Spleen (tissue), 11 donors: ENCODE measurements around the gene KLHL25. TPM values are rescaled to one million over a fixed set of nuclear protein-coding genes. Genes with fewer than 3 reads are reported as not detected.

ENCODE experiments used
- DNase-seq: peaks from one replicate; pipeline ENCODE4 v3.0.0-alpha.2; 2020
- H3K27ac ChIP-seq, 8 donors: fragments of 200-600 bp; sonication (generic) in 7 of 8; 1 replicate in 4 of 8; 2 replicates in 4 of 8; pipeline versions ENCODE4 v1.5.0 to v1.8.0; 2016 to 2021; ENCODE audit warnings: inconsistent platforms in 4 of 8, mild to moderate bottlenecking in 4 of 8, moderate library complexity in 1 of 8
- H3K27me3 ChIP-seq, 7 donors: fragments of 200-600 bp; sonication (generic) in 6 of 7; replicated peaks in 1 of 7; 1 replicate in 4 of 7; 2 replicates in 3 of 7; pipeline versions ENCODE4 v1.5.0 to v1.8.0; 2016 to 2021; ENCODE audit warnings: inconsistent platforms in 3 of 7, mild to moderate bottlenecking in 1 of 7
- H3K36me3 ChIP-seq, 6 donors: fragments of 200-600 bp; sonication (generic) in 5 of 6; 1 replicate in 4 of 6; 2 replicates in 2 of 6; pipeline versions ENCODE4 v1.5.0 to v1.8.0; 2016 to 2021; ENCODE audit warnings: inconsistent platforms in 2 of 6
- H3K4me1 ChIP-seq, 6 donors: fragments of 200-600 bp; sonication (generic) in 5 of 6; 1 replicate in 3 of 6; 2 replicates in 3 of 6; pipeline versions ENCODE4 v1.5.0 to v1.8.0; 2016 to 2021; ENCODE audit warnings: inconsistent platforms in 3 of 6
- H3K4me3 ChIP-seq, 8 donors: fragments of 200-600 bp; sonication (generic) in 7 of 8; 1 replicate in 4 of 8; 2 replicates in 4 of 8; pipeline versions ENCODE4 v1.5.0 to v1.8.0; 2016 to 2021; ENCODE audit warnings: inconsistent platforms in 4 of 8, mild to moderate bottlenecking in 4 of 8, moderate library complexity in 2 of 8
- H3K9me3 ChIP-seq, 8 donors: fragments of 200-600 bp; sonication (generic) in 7 of 8; 1 replicate in 4 of 8; 2 replicates in 4 of 8; pipeline versions ENCODE4 v1.5.0 to v1.8.0; 2016 to 2021; ENCODE audit warnings: inconsistent platforms in 4 of 8
- POLR2A ChIP-seq, 3 donors: fragments of 450-650 bp; IDR thresholded peaks; one replicate each; pipeline ENCODE4 v1.5.1; 2017; ENCODE audit warnings: antibody characterized with exemption in 3 of 3, mild to moderate bottlenecking in 1 of 3
- POLR2AphosphoS5 ChIP-seq, 3 donors: sonication (generic); formaldehyde crosslinking; IDR thresholded peaks; one replicate each; pipeline ENCODE4 v1.5.1; 2017; ENCODE audit warnings: antibody characterized with exemption in 3 of 3
- WGBS, 5 donors: extraction: QIAGEN DNeasy Blood & Tissue Kit in 3 of 5; methylation state at CpG; one replicate each; pipeline versions ENCODE4 v1.1.5 to v1.1.7; 2013 to 2018; 5-methylcytosine and 5-hydroxymethylcytosine counted together
- intact Hi-C: fragments of 100-400 bp; cut with DNase I; formaldehyde crosslinking; loops from one replicate; pipeline ENCODE4 v1.15.0; 2023; ENCODE audit warnings: low total_unique reads
- polyA plus RNA-seq, 3 donors: library from polyadenylated mRNA; stranded (reverse); fragments of 200-250 nt; gene quantifications; one replicate each; pipeline ENCODE4 v1.2.1, GENCODE V29; 2013
- total RNA-seq, 7 donors: library from RNA; depleted of rRNA in 3 of 7; stranded (reverse); fragments of >200 nt in 3 of 7; fragmentation: NEBNext Ultra II Directional in 4 of 7; extraction: Animal tissue kit (Norgen Biotek cat#: 25700) in 4 of 7; gene quantifications; one replicate each; pipeline versions ENCODE4 v1.1.0 to v1.2.1, GENCODE V29; 2016 to 2021
- TF ChIP-seq, protein P1 (sequence below), 11 experiments: fragments of 200-600 bp in 7 of 11; fragments of 450-650 bp in 4 of 11; sonication (generic) in 4 of 11; IDR thresholded peaks in 8 of 11; conservative IDR thresholded peaks in 3 of 11; 1 replicate in 7 of 11; 2 replicates in 4 of 11; pipeline versions ENCODE4 v1.4.0 to v1.8.0; 2016 to 2021; ENCODE audit warnings: antibody characterized with exemption in 11 of 11, inconsistent platforms in 4 of 11, mild to moderate bottlenecking in 1 of 11
- donor health status: healthy with polysubstance abuse.
- donor health status: DM: no; HTN: no; CAD: no; lungs with moderate emphysema.
- donor health status: DM: no; HTN: no; CAD: no.
- donor health status: Bipolar disorder and iron deficiency.
- donor health status: healthy.
- donor health status: DM: no; HTN: no; CAD: no.
- donor health status: DM: yes; HTN: yes; CAD: no.

KLHL25 gene
- total and polyA plus RNA-seq, 10 donors: 1.00 to 4.6 (median 3.1) TPM

DNA sequence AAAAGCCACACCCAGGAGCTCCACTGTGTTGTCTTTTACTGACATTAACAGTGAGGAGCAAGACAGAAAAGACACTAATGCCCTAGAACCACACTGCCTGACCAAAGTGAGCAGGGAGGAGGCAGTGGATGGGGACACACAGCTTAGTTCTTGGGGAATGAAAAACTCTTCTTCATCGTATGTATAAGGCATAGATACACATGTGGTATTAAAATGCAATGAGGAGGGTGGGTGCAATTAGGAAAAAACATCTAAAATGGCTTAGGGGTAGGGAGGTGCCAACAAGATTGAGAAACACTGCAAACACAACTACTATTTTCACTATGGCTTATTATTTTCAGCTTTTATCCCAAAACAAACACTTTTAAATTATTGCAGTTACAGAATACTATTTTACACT is 15.5 kb downstream of the KLHL25 start:
- TF ChIP-seq POLR2A (IDR thresholded peaks at IDR 0.05) (no peak), POLR2AphosphoS5 (IDR thresholded peaks at IDR 0.05) (no peak)
- TF ChIP-seq, protein P1, sequence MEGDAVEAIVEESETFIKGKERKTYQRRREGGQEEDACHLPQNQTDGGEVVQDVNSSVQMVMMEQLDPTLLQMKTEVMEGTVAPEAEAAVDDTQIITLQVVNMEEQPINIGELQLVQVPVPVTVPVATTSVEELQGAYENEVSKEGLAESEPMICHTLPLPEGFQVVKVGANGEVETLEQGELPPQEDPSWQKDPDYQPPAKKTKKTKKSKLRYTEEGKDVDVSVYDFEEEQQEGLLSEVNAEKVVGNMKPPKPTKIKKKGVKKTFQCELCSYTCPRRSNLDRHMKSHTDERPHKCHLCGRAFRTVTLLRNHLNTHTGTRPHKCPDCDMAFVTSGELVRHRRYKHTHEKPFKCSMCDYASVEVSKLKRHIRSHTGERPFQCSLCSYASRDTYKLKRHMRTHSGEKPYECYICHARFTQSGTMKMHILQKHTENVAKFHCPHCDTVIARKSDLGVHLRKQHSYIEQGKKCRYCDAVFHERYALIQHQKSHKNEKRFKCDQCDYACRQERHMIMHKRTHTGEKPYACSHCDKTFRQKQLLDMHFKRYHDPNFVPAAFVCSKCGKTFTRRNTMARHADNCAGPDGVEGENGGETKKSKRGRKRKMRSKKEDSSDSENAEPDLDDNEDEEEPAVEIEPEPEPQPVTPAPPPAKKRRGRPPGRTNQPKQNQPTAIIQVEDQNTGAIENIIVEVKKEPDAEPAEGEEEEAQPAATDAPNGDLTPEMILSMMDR (IDR thresholded peaks at IDR 0.05 in 8 of 11, conservative IDR thresholded peaks at IDR 0.05 in 3 of 11): no peak
- no peak overlapping the region for H3K4me3 ChIP-seq
- 84 to 97% (median 96%) methylated on average over 1 of the region's 1 CpG for WGBS, 5 donors
- DNase-seq: no peak
- H3K4me1 ChIP-seq: peaks cover 0 to 11% (median 0%) of the 10 kb centered on the region in 6 donors
- H3K27me3 ChIP-seq: no peaks in the 10 kb centered on the region
- no peak overlapping the region for H3K27ac ChIP-seq
- no peaks in the 10 kb centered on the region for H3K9me3 ChIP-seq
- no peaks in the 10 kb centered on the region for H3K36me3 ChIP-seq
- intact Hi-C loops: no loop called here

DNA sequence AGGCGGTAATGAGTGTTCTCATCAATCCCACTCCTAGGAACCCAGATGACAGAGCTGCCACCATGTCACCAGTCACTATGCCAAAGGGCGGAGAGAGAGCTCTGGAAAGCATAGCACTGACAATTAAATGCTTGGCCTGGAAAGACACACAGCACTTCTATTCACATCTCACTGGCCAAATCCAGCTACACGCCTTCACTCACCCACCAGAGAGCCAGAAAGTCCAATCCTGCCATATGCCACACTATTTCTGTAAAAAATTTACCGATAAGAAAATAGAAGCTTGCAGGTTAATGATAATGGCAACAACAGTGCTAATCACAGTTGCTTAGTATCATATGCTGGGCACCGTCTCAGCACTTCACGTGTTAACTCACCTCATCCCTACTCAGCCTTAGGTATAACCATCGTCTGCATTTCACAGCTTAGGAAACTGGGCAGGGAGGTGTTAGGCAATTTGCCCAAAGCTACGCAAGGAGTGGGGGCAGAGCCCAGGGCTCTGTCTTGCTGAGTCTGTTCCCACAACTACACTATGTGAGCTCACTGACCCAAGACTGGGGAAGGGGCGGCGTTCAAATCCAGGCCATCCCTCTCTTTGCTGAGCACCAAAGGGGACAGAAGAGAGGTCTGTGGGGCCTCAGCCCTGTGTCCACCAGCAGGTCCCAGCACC is 16.5 kb downstream of the KLHL25 start:
- intact Hi-C loops: no loop called here
- TF ChIP-seq POLR2AphosphoS5 (IDR thresholded peaks at IDR 0.05): no peak
- TF ChIP-seq, protein P1 (IDR thresholded peaks at IDR 0.05 in 8 of 11, conservative IDR thresholded peaks at IDR 0.05 in 3 of 11): no peak
- no peak for TF ChIP-seq POLR2A (IDR thresholded peaks at IDR 0.05)
- Histone ChIP-seq H3K27ac (no peak overlapping the region), H3K4me3 (no peak overlapping the region), H3K4me1 (peaks cover 0 to 11% (median 0%) of the 10 kb centered on the region in 6 donors), H3K9me3 (no peaks in the 10 kb centered on the region), H3K27me3 (no peaks in the 10 kb centered on the region), H3K36me3 (no peaks in the 10 kb centered on the region)
- 76 to 86% (median 86%) methylated on average over 10 of the region's 10 CpGs for WGBS, 5 donors
- no peak for DNase-seq

DNA sequence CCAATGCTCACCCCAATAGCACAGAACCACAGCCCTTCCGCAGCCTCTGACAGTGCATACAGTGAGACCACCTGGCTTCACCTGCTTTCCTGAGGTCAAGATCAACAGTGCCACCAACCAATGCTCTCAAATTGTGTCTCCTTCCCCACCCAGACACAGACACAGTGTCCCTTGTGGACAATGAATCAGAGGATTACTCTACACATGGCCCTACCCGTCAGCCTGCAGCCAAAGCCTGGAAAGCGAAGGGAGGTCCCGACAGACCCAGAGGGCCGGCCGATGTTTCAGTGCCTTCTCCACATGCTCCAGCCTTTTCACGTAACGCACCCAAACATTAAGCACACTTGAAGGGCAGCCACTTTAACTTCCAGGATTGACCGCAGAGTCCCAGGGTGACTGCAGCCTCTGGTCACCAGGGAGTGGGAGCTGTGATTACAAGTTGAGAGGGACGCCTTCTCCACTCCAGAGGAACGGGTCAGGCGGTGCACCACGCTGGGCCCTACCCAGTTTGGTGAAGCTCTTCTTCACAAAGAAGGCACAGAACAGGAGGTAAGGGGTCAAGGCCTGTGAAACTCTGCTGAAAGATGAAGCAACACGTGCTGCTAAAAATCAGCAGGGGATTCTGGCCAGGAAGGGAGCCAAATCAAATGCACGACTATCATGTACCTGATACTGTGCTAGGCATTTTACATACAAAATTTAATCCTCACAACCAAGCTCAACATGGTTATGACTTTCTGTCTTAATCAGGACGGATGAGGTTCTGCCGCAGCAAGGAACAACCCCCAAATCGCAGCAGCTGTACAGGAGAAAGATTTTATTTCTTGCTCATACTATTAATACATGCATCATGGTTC is 17.2 kb downstream of the KLHL25 start:
- H3K36me3 ChIP-seq: no peaks in the 10 kb centered on the region
- H3K9me3 ChIP-seq: no peaks in the 10 kb centered on the region
- 91 to 95% (median 93%) methylated on average over 14 to 18 of the region's 18 CpGs for WGBS, 5 donors
- no peak for DNase-seq
- intact Hi-C loops: no loop called here
- no peak overlapping the region for H3K4me3 ChIP-seq
- no peak overlapping the region for H3K27ac ChIP-seq
- no peaks in the 10 kb centered on the region for H3K27me3 ChIP-seq
- TF ChIP-seq, protein P1 (IDR thresholded peaks at IDR 0.05 in 8 of 11, conservative IDR thresholded peaks at IDR 0.05 in 3 of 11): no peak
- TF ChIP-seq POLR2A (IDR thresholded peaks at IDR 0.05): no peak
- no peak for TF ChIP-seq POLR2AphosphoS5 (IDR thresholded peaks at IDR 0.05)
- H3K4me1 ChIP-seq: peaks cover 0 to 12% (median 0%) of the 10 kb centered on the region in 6 donors

DNA sequence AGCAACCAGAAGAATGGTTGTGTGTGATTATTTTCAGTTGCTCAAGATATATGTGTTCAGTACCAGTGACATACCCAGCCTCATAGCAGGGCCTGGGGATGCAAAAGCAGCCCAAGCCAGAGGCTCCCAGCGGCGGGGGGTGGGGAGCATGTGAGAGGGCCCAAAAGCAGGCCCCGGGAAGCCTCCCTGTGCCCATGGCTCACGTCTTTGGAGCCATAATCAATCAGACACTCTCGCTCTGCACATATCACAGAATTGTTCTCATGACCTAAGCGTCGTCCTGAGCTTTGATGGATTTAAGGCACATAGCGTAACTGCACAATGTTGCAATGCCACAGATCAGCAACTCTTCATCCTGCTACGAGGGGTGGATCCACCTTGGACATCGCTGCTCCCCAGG is 20.8 kb downstream of the KLHL25 start:
- no peak for DNase-seq

More for the DNA sequence above, 20.8 kb downstream of the KLHL25 start:
- no peak for TF ChIP-seq POLR2A (IDR thresholded peaks at IDR 0.05)
- TF ChIP-seq POLR2AphosphoS5 (IDR thresholded peaks at IDR 0.05): no peak
- TF ChIP-seq, protein P1 (IDR thresholded peaks at IDR 0.05 in 8 of 11, conservative IDR thresholded peaks at IDR 0.05 in 3 of 11): no peak
- no peak overlapping the region for H3K27ac ChIP-seq
- no peaks in the 10 kb centered on the region for H3K9me3 ChIP-seq
- 88 to 95% (median 91%) methylated on average over 8 to 10 of the region's 10 CpGs for WGBS, 5 donors
- peaks cover 0 to 10% (median 0%) of the 10 kb centered on the region in 6 donors for H3K4me1 ChIP-seq
- intact Hi-C loops: no loop called here
- peaks cover 0 to 7% (median 0%) of the 10 kb centered on the region in 6 donors for H3K36me3 ChIP-seq
- no peaks in the 10 kb centered on the region for H3K27me3 ChIP-seq
- H3K4me3 ChIP-seq: no peak overlapping the region
